ENCODE measurements around the gene PTX4. TPM values are rescaled to one million over a fixed set of nuclear protein-coding genes. Genes with fewer than 3 reads are reported as not detected.

PTX4 gene, protein sequence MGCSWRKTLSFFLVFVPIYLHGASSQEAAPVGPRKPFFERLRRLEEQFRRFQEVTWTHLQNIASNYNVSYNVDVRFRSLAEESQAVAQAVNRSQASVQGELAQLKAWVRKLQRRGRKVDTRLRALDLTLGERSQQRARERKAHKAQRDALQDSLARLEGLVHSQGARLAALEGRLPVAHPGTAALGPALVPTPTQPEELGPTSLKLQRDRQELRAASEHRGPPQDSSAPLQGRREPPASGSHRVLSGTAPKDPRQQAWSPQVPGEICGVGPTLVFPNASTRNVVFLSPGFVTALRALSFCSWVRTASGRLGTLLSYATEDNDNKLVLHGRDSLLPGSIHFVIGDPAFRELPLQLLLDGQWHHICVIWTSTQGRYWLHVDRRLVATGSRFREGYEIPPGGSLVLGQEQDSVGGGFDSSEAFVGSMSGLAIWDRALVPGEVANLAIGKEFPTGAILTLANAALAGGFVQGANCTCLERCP
- total RNA-seq: not detected

DNA sequence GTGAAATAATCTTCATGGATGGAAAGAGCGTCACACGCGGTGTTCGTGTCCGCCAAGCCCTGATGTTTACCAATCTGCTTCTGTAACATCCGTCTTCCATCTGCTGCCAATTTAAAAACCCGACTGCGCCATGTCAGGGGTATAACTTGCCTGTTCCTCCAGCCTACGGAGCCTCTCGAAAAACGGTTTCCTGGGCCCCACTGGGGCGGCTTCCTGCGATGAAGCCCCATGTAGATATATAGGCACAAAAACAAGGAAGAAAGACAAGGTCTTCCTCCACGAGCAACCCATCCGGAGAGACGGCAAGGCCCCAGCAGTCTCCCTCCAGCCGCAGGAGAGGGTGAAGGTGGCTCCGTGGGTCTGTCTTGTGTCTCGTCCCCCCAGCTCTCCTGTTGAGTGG lies at the start of gene PTX4:
PTX4 (minus strand) TSS at position 326 of the 400 bp plus-strand sequence; CDS start at position 291, 35 bp downstream.
- ChIA-PET CTCF (interaction anchor here (1.2 kb wide), 1 partner anchor 18 kb away, joined by 4 read pairs; no protein-coding TSS in a partner anchor), POLR2A (no interaction called here)
- Mint-ChIP-seq H3K27me3 (no peaks in the 10 kb centered on the region), H3K36me3 (ENCODE audit: low read depth) (no peaks in the 10 kb centered on the region), H3K9me3 (no peaks in the 10 kb centered on the region), H3K4me3 (no peak within 1 kb of the TSS), H3K4me1 (peaks cover 10% of the 10 kb centered on the region), H3K27ac (no peak within 1 kb of the TSS)
- no peak for DNase-seq

DNA sequence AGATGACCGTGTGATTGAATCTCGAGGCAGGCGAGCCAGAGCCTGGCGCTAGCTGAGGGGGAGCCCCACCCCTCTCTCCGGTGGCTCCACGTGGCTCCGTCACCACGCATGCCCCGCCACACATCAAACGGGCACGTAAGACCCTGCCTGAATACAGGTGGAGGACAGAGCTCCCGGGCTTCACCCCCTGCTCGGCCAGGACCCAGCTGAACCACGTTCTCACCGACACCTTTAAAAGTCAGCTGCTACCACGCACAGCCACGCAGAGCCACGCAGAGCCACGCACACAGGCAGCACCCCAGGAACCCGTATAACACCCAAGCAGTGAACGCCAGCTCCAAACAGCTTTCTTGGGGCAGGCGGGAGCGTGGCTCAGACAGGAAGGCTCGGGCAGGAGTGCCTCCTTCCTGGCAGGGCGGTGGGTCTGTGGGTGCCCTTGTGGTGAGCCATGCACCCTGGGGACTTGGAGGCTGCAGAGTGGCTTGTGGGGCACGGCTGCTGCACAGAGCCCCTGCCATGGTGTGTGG lies 49.1 kb upstream of the PTX4 start:
- H3K4me3 Mint-ChIP-seq: peak overlapping the region; percentile 98
- DNase-seq: peak; percentile 57
- CTCF ChIA-PET: interaction anchor here (0.5 to 0.7 kb wide), 4 partner anchors 65 to 424 kb away, joined by 3 to 4 read pairs (median 3); no protein-coding TSS in a partner anchor
- H3K4me1 Mint-ChIP-seq: peaks cover 65% of the 10 kb centered on the region
- no peaks in the 10 kb centered on the region for H3K27me3 Mint-ChIP-seq
- POLR2A ChIA-PET: no interaction called here
- peak overlapping the region; percentile 85 for H3K27ac Mint-ChIP-seq
- H3K36me3 Mint-ChIP-seq (ENCODE audit: low read depth): peaks cover 64% of the 10 kb centered on the region
- no peaks in the 10 kb centered on the region for H3K9me3 Mint-ChIP-seq

DNA sequence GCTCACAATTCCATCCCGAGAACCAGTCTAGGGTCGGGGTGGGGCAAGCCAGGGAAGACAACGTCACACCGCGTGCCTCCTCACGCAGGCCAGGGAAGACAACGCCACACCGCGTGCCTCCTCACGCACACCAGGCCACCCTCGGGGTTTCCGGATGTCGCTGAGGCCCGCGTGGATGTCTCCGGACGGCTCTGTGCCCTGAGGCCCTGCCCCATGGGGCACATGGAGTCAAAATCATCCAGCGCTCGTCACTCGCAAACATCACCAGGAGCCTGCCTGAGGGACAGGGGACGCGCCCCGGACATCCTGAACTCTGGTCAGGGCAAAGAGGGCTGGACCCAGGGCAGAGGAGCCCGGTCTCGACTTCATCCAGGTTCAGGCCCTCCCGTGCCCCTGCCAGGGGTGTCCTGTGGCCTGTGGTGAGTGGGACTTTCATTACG lies 48.4 kb upstream of the PTX4 start:
- no peak for DNase-seq
- peaks cover 58% of the 10 kb centered on the region for H3K36me3 Mint-ChIP-seq (ENCODE audit: low read depth)
- ChIA-PET POLR2A (no interaction called here), CTCF (no interaction called here)
- no peaks in the 10 kb centered on the region for H3K9me3 Mint-ChIP-seq
- H3K27me3 Mint-ChIP-seq: no peaks in the 10 kb centered on the region
- peak overlapping the region; percentile 98 for H3K4me3 Mint-ChIP-seq
- H3K27ac Mint-ChIP-seq: peak overlapping the region; percentile 85
- H3K4me1 Mint-ChIP-seq: peaks cover 64% of the 10 kb centered on the region

DNA sequence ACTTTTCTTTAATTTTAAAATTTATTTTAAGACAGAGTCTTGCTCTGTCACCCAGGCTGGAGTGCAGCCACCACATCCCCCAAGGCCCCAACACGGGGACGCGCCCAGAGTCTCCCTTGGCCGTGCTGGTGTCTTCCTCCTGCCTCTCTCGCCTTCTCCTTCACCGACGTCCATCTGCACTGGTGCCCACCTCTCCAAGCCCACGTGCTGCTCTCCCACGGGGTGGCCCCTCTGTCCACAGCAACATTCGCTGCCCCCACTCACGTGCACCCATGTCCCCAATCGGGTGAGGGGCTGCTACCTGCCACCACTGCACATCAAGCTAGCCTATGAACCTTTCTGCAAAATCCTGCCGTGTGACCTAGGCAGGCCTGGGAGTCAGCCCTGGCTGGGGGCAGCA lies 47.9 kb upstream of the PTX4 start:
- Mint-ChIP-seq H3K27ac (peak overlapping the region; percentile 85), H3K36me3 (ENCODE audit: low read depth) (peaks cover 53% of the 10 kb centered on the region), H3K4me1 (peaks cover 58% of the 10 kb centered on the region), H3K4me3 (peak overlapping the region; percentile 98), H3K27me3 (no peaks in the 10 kb centered on the region), H3K9me3 (no peaks in the 10 kb centered on the region)
- ChIA-PET POLR2A (no interaction called here), CTCF (interaction anchor here (0.5 to 1.0 kb wide), 2 partner anchors 10 to 1053 kb away, joined by 4 to 6 read pairs; no protein-coding TSS in a partner anchor)
- no peak for DNase-seq

DNA sequence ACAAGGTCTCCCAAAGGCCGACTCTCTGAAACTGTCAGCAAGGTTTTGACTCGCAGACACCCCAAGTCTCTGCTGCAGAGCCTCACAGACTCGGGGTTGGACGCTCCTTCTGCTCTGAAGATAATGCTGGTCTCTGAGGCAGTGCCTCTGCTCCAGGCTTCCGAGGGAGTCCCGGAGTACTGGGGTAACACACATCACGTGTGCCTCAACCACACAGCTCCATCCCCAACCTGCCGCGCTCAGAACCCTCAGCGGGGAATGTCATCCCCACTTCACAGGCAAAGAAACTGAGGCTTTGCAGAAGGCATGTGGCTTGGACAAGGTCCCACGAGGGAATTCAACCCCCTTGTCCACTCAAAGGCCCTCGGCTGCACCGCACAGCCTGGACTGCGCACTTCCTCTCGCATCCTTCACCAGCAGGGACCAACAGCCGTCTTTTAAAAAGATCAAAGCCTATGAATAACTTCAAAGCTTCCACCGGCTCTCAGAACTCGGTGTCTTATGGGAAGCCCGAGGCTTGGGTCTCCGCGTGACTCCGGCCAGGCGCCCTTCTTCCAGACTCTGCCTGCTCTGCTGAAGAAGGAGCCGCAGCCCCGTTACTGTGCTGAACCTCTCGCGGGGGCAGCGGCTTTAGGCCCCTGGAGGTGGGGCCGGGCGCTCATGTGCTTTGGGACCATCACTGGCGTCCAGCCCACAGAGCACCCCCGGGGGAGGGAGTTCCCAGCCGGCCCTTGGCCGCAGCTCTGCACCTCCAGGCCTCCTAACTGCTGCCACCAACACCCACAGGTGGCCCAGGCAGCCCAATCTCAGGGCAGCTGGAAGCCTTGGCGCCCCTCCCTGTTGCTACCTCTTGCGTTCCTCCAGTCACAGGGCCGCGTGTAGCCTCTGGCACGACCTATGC lies 46.9 kb upstream of the PTX4 start:
- Mint-ChIP-seq H3K36me3 (ENCODE audit: low read depth) (peaks cover 49% of the 10 kb centered on the region), H3K9me3 (no peaks in the 10 kb centered on the region), H3K4me3 (peak overlapping the region; percentile 98), H3K27me3 (no peaks in the 10 kb centered on the region), H3K4me1 (peaks cover 52% of the 10 kb centered on the region), H3K27ac (peak overlapping the region; percentile 91)
- ChIA-PET POLR2A (no interaction called here), CTCF (interaction anchor here (0.5 to 1.3 kb wide), 7 partner anchors 8 to 1054 kb away, joined by 3 to 6 read pairs (median 3); partner anchors contain the start of gene MAPK8IP3)
- peak; percentile 49 for DNase-seq

DNA sequence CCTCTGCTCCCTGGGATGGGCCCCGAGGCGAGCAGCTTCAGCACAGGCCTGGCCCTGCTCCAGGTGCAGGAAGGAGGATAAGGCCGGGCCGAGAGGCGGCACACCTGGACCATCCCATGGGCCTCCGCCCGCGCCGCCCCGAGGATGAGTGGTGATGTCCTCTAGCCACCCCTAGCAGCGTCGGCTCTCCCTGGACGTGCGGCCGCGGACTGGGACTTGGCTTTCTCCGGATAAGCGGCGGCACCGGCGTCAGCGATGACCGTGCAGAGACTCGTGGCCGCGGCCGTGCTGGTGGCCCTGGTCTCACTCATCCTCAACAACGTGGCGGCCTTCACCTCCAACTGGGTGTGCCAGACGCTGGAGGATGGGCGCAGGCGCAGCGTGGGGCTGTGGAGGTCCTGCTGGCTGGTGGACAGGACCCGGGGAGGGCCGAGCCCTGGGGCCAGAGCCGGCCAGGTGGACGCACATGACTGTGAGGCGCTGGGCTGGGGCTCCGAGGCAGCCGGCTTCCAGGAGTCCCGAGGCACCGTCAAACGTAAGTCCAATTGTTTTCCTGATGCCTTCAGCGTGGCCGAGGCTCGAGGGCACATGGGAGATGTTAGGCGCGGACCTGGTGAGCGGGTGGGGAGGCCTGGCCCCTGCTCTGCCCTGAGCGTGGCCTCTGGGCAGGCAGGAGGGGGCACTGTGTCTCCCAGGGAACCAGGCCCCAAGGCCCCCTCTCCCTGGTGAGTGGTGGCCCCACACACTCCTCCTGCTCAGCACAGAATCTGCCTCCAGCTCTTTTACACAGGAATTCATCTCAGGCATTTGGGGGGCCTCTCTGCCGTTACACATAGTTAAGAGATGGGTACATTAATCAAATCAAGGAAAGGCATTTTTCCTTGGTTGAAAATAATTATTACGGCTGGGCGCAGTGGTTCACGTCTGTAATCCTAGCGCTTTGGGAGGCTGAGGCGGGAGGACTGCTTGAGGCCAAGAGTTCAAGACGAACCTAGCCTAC lies 45.6 kb upstream of the PTX4 start:
- ChIA-PET POLR2A (interaction anchor here (0.6 kb wide), 1 partner anchor 11 kb away, joined by 3 read pairs; no protein-coding TSS in a partner anchor), CTCF (interaction anchor here (0.7 to 1.3 kb wide), 4 partner anchors 10 to 172 kb away, joined by 3 read pairs; partner anchors contain the start of gene MAPK8IP3)
- DNase-seq: no peak
- Mint-ChIP-seq H3K27ac (peak overlapping the region; percentile 93), H3K27me3 (no peaks in the 10 kb centered on the region), H3K36me3 (ENCODE audit: low read depth) (peaks cover 39% of the 10 kb centered on the region), H3K4me3 (peak overlapping the region; percentile 98), H3K9me3 (no peaks in the 10 kb centered on the region), H3K4me1 (peaks cover 51% of the 10 kb centered on the region)

DNA sequence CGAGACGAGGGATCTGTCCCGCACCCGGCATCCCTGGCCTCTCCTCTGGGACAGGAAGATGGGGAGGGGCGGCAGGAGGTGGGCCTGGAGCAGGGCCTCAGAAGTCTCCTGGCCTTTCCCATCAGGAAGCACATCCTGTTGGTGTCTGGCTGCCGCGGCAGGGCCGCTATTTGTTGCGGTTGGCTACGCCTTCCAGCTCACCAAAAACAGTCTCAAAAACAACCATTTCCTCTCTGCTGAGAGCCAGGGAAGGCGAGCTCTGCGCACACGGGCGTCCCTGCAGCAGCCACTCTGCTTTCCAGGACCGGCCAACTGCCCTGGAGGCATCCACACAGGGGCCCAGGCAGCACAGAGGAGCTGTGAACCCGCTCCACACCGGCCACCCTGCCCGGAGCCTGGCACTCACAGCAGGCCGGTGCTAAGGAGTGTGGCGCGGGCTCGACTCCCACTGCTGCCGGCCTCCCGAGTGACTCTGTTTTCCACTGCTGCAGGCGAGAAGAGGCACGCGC lies 44.8 kb upstream of the PTX4 start, which contains the start of gene TMEM204:
TMEM204 (plus strand) TSS at position 224 of the 509 bp plus-strand sequence. CDS start 610 bp downstream, outside the sequence.
- CTCF ChIA-PET: interaction anchor here (1.0 kb wide), 1 partner anchor 15 kb away, joined by 3 read pairs; no protein-coding TSS in a partner anchor
- Mint-ChIP-seq H3K4me1 (peaks cover 44% of the 10 kb centered on the region), H3K27me3 (no peaks in the 10 kb centered on the region), H3K36me3 (ENCODE audit: low read depth) (peaks cover 39% of the 10 kb centered on the region), H3K9me3 (no peaks in the 10 kb centered on the region), H3K4me3 (peak within 1 kb of the TSS; percentile 98), H3K27ac (peak within 1 kb of the TSS; percentile 93)
- peak; percentile 66 for DNase-seq
- POLR2A ChIA-PET: interaction anchor here (0.6 kb wide), 1 partner anchor 12 kb away, joined by 3 read pairs; no protein-coding TSS in a partner anchor

DNA sequence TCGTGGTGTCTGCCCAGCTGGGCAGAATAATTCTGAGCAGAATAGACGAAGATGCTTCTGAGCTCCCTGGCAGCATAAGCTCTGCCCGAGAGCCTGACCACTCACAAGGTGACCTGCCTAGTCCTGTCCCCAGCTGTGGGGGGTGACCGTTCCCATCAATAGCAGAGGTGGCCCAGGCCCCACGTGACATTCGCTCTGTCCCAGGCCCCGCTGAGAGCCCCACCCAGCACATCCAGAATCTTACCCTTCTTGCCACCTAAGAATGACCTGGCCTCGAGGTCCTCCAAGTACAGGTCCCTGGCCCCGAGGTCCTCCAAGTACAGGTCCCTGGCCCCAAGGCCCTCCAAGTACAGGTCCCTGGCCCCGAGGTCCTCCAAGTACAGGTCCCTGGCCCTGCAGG lies 44.0 kb upstream of the PTX4 start:
- CTCF ChIA-PET: interaction anchor here (1.0 kb wide), 1 partner anchor 15 kb away, joined by 3 read pairs; no protein-coding TSS in a partner anchor
- H3K4me1 Mint-ChIP-seq: peaks cover 43% of the 10 kb centered on the region

DNA sequence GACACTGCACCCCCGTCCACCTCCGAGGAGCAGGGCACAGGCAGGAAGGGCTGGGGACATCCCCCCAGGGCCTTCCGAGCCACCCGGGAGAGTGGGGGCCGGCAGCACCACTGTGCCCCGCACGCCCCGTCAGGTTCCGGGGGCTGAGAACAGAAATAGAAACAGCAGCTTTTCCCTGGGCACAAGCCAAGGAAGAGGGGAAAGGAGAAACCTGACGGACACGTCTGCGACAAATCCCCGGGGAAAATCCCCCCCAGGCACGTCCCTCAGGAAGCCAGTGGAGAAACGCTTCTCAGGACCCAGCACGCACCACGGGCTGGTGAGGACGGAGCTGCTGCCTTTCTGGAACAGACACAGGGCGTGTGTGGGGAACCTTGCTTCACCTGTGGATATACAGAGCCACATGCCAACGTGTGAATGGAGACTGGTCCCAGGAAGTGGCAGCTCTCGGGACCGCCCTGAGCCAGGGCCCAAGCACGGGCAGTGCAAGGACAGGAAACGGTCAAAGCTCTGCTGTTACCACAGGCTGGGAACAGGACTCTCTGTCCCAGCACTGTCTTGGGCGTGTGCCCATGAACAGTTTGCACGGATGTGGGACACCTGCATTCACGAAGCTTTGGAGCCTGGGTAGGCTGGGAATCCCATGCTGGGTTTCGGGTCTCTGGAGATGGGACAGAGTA lies 43.5 kb upstream of the PTX4 start:
- POLR2A ChIA-PET: no interaction called here
- CTCF ChIA-PET: no interaction called here
- Mint-ChIP-seq H3K27ac (peak overlapping the region; percentile 93), H3K36me3 (ENCODE audit: low read depth) (peaks cover 29% of the 10 kb centered on the region), H3K27me3 (no peaks in the 10 kb centered on the region), H3K4me1 (peaks cover 42% of the 10 kb centered on the region), H3K9me3 (no peaks in the 10 kb centered on the region), H3K4me3 (no peak overlapping the region)
- DNase-seq: no peak

More for the DNA sequence above, 44.0 kb upstream of the PTX4 start:
- H3K27ac Mint-ChIP-seq: peak overlapping the region; percentile 93
- DNase-seq: no peak
- H3K27me3 Mint-ChIP-seq: no peaks in the 10 kb centered on the region
- H3K4me3 Mint-ChIP-seq: peak overlapping the region; percentile 98
- POLR2A ChIA-PET: no interaction called here
- H3K36me3 Mint-ChIP-seq (ENCODE audit: low read depth): peaks cover 35% of the 10 kb centered on the region
- H3K9me3 Mint-ChIP-seq: no peaks in the 10 kb centered on the region

DNA sequence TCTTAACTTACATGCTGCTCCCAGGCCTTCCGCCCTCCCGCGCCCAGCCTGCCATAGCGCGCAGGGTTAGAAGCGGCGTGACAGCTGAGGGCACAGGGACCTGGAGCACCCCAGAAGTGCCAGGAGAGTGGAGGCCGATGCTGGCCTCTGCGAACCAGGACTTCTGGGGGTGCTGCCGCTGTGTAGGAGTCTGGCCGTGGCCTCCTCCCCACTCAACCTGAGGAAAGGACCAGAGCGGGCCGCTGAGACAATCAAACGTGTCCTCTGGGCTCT lies 42.8 kb upstream of the PTX4 start:
- POLR2A ChIA-PET: no interaction called here
- no peak for DNase-seq
- Mint-ChIP-seq H3K27ac (peak overlapping the region; percentile 25), H3K36me3 (ENCODE audit: low read depth) (peaks cover 23% of the 10 kb centered on the region), H3K4me3 (no peak overlapping the region), H3K27me3 (no peaks in the 10 kb centered on the region), H3K9me3 (no peaks in the 10 kb centered on the region), H3K4me1 (peaks cover 42% of the 10 kb centered on the region)
- CTCF ChIA-PET: no interaction called here
